Measurements from ENCODE around the gene LMO4.

The LMO4 gene

DNA sequence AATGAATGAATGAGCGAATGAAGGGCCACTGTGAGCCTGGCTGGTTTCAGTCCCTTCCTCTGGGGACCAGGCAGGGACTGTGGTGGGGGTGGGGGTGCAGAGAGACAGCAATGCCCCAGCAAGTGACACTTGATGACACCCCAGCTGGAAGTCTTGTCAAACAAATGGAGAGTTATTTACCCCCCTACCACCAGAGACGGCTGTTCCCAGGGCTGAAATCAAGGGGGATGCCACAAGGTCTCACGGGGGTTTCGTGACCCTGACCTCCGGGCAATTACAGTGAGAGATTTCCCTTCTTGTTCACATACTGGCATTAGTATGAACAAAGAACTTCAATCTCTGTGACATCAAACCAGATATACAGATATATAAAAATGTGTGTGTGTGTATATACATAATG lies 34.0 kb upstream of the LMO4 start:
- TF ChIP-seq, protein P1, sequence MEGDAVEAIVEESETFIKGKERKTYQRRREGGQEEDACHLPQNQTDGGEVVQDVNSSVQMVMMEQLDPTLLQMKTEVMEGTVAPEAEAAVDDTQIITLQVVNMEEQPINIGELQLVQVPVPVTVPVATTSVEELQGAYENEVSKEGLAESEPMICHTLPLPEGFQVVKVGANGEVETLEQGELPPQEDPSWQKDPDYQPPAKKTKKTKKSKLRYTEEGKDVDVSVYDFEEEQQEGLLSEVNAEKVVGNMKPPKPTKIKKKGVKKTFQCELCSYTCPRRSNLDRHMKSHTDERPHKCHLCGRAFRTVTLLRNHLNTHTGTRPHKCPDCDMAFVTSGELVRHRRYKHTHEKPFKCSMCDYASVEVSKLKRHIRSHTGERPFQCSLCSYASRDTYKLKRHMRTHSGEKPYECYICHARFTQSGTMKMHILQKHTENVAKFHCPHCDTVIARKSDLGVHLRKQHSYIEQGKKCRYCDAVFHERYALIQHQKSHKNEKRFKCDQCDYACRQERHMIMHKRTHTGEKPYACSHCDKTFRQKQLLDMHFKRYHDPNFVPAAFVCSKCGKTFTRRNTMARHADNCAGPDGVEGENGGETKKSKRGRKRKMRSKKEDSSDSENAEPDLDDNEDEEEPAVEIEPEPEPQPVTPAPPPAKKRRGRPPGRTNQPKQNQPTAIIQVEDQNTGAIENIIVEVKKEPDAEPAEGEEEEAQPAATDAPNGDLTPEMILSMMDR (conservative IDR thresholded peaks at IDR 0.05): no peak
- H3K27ac ChIP-seq: no peak overlapping the region

DNA sequence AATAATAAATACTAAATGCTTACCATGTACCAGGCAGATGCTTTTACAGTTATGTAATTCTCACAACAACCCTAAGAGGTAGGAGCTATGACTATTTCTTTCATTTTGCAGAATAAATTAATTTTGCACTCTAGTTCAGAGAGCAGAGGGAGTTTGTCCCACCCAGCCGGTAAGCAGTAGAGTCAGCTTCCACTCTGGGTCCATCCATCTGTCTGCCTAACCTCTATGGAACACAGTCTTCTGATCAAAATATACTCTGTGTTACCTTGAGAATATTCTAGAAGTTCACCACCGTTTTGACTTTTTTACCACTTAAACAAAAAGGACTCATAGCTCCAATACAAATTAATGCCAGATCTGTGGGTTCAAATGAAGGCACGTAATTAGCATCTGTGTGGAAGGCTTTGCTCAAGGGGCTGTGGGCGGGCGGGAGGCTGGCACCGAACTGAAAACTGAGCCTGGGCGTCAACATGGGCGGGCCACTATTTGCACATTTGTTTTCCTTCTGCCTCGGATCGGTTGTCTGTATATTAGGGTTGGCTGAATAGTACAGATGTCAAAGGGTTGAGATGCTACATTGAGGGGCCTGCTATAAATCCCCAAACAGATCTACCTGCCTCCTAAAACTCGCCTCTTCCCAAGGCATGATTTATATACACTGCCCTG lies 33.1 kb upstream of the LMO4 start:
- H3K27ac ChIP-seq: no peak overlapping the region
- TF ChIP-seq, protein P1 (conservative IDR thresholded peaks at IDR 0.05): no peak

DNA sequence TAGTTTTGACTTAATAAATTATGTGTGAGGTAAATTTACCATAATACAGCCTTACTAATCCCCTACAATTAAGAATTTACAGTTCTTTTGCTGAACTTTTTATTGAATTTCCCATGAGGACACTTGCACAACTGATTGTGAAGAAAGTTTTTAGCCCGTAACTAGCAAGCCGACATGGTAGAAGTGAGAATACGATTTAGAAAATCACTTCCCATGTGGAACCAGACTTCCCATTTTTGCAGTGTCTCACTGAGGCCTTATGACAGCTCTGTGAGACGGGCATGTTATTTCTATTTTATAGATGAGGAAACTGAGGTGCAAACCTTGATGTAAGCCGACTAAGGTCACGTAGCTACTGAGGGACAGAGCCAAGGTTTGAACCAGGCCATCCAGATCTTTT lies 32.5 kb upstream of the LMO4 start:
- TF ChIP-seq, protein P1 (conservative IDR thresholded peaks at IDR 0.05): no peak
- no peak overlapping the region for H3K27ac ChIP-seq

DNA sequence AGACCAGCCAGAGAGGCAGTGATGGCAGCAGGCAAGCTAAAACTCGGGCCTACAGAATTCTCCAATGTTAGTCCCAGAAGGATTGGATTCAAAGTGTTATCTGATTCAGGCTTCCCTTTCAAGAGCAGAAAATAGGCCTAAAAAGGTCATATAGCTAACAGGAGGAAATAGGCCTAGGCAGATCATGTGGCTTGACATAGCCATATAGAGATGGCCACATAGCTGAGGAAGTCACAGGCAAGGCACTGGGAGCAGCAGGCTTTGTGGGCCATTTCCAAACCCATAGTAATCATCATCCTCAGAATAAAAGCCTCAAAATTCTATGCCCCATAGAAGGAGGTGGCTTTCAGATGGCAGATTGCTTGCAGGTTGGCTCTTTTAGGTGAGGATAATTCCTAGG lies 29.0 kb upstream of the LMO4 start:
- TF ChIP-seq, protein P1 (conservative IDR thresholded peaks at IDR 0.05): no peak
- no peak overlapping the region for H3K27ac ChIP-seq

DNA sequence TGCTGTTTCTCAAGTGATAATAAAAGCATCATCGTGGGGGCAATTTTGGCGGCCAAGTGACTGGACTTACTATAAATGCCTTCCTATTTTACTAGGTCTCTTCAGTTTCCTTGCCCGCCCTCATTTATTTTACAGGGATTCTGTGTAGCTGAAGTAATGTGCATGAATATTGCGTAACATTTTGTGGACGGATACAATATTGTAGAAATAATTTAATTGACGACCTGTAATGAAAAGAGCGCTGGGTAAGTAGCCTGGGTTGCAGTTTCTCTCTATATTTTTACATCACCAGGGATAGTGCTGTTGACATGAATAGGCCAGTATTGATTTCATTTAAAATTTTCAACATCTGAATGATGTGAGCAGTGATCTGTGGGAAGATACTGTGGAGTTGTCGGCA lies 28.1 kb upstream of the LMO4 start:
- no peak overlapping the region for H3K27ac ChIP-seq
- TF ChIP-seq, protein P1 (conservative IDR thresholded peaks at IDR 0.05): no peak

DNA sequence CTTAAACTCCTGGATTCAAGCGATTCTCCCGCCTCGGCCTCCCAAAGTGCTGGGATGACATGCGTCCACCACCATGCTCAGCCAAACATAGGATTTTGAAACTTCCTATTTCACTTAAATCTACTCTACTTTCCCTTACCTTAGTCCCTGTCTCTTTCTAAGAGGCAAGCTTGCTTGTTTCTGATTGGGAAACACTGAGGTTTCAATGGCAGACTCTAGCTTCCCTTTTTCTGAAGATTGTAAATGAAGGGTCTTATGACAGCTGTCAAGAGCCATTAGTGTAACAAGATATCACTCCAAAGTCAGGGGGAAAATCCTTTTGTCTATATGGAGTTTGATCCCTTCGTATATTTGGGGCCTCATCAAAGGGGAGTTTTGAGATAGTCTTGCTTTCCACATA lies 23.5 kb upstream of the LMO4 start:
- H3K27ac ChIP-seq: no peak overlapping the region
- TF ChIP-seq, protein P1 (conservative IDR thresholded peaks at IDR 0.05): no peak

DNA sequence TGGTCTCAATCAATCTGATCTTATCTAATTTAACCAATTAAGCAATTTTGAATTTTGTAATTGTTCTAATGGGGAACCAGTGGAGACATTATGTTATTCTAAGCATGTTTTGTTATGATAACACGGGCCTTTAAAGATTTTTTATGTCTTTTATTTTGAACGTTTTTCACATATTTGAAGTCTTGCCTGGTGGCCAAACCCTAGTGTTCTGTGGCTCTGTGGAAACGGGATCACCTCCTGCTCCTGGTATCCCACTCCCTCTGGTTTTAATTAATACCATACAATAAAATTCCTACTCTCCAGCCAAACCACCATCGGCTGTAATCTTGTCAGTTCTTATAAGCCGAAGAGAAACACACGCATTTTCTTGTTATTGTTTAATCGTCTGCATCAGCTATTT lies 22.9 kb upstream of the LMO4 start:
- TF ChIP-seq, protein P1 (conservative IDR thresholded peaks at IDR 0.05): no peak
- H3K27ac ChIP-seq: no peak overlapping the region

Data from VCaP (cell line).